Measurements from ENCODE around the gene YPEL2.

YPEL2 gene

DNA sequence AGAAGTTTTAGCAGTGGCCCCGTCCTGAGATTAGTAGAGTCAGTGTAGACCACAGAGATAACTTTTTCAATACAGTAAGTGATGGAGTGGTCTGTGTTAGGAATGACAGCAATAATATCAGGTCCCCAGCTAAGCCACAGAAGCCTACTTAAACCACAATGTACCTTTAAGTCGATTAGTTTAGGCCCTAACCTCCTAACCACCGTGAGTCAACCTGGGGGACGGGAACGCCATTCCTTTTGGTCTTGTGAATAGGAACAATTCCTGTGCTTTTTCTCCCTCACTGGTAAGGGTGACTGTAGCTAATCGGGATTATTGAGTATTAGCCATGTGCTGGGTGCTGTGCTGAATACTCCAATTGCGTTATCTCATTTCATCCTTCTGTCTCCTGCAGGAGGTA, 14.0 kb downstream of the YPEL2 start:
- no peaks in the 10 kb centered on the region for H3K36me3 ChIP-seq (ENCODE audit: low read length)
- no peaks in the 10 kb centered on the region for H3K9me2 ChIP-seq (replicated peaks; ENCODE audit: insufficient read depth, low read length)
- H3K27ac ChIP-seq (ENCODE audit: low read depth, low read length), result no peak overlapping the region
- no peak overlapping the region for H2AFZ ChIP-seq (ENCODE audit: low read depth, low read length, severe bottlenecking)
- no peak overlapping the region for H3K9ac ChIP-seq (ENCODE audit: low read length)
- H3F3A ChIP-seq (ENCODE audit: insufficient read depth), result no peaks in the 10 kb centered on the region
- no peaks in the 10 kb centered on the region for H3K27me3 ChIP-seq (ENCODE audit: low read length)
- H4K20me1 ChIP-seq (ENCODE audit: low read depth, low read length), result no peaks in the 10 kb centered on the region
- no peaks in the 10 kb centered on the region for H3K9me3 ChIP-seq (ENCODE audit: insufficient read depth, low read length)
- H3K79me2 ChIP-seq (ENCODE audit: insufficient read depth, low read length), result no peaks in the 10 kb centered on the region
- no peak overlapping the region for H3K4me2 ChIP-seq (ENCODE audit: low read depth, low read length, poor library complexity, severe bottlenecking)
- no peak overlapping the region for H3K4me3 ChIP-seq (ENCODE audit: insufficient read depth, low read length, poor library complexity, severe bottlenecking)
- TF ChIP-seq EZH2phosphoT487 (conservative IDR thresholded peaks at IDR 0.05; ENCODE audit: low read length) (no peak), CTCF (IDR thresholded peaks at IDR 0.05; ENCODE audit: insufficient read depth, low read length, poor library complexity, severe bottlenecking) (no peak)

DNA sequence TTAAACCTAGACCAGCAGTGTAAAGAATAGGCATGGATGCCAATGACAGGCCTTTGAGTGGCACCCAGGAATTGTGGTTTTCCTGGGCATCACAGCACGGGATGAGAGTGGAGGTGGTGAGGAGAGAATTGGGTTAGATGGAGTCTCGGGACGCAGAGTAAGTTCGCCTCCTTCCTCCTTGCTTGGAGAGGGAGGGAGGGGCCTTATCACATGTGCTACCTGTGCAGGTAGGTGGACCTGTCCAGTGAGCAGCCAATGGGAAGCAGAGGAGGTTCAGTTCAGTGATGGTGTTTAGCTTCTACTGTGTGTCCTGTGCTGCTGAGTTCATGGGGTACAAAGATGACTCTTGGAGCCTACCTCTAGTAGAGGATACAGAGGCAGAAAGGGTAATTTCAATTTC, 14.9 kb downstream of the YPEL2 start:
- Histone ChIP-seq H3K9ac (ENCODE audit: low read length) (no peak overlapping the region), H3K4me2 (ENCODE audit: low read depth, low read length, poor library complexity, severe bottlenecking) (no peak overlapping the region), H3K36me3 (ENCODE audit: low read length) (no peaks in the 10 kb centered on the region)

GRCh38 chr17:59346876-59347407, 15.5 kb downstream of the YPEL2 start:
- Histone ChIP-seq H3K4me3 (ENCODE audit: insufficient read depth, low read length, poor library complexity, severe bottlenecking) (no peak overlapping the region), H3K27ac (ENCODE audit: low read depth, low read length) (no peak overlapping the region), H4K20me1 (ENCODE audit: low read depth, low read length) (no peaks in the 10 kb centered on the region), H3K79me2 (ENCODE audit: insufficient read depth, low read length) (no peaks in the 10 kb centered on the region), H3K27me3 (ENCODE audit: low read length) (no peaks in the 10 kb centered on the region), H3K36me3 (ENCODE audit: low read length) (no peaks in the 10 kb centered on the region), H3K9me2 (replicated peaks; ENCODE audit: insufficient read depth, low read length) (no peaks in the 10 kb centered on the region), H3K9me3 (ENCODE audit: insufficient read depth, low read length) (no peaks in the 10 kb centered on the region), H3K4me2 (ENCODE audit: low read depth, low read length, poor library complexity, severe bottlenecking) (no peak overlapping the region), H2AFZ (ENCODE audit: low read depth, low read length, severe bottlenecking) (no peak overlapping the region), H3K9ac (ENCODE audit: low read length) (no peak overlapping the region), H3F3A (ENCODE audit: insufficient read depth) (no peaks in the 10 kb centered on the region)
- TF ChIP-seq EZH2phosphoT487 (conservative IDR thresholded peaks at IDR 0.05; ENCODE audit: low read length) (no peak), CTCF (IDR thresholded peaks at IDR 0.05; ENCODE audit: insufficient read depth, low read length, poor library complexity, severe bottlenecking) (no peak)

More for the DNA sequence above, 14.9 kb downstream of the YPEL2 start:
- TF ChIP-seq CTCF (IDR thresholded peaks at IDR 0.05; ENCODE audit: insufficient read depth, low read length, poor library complexity, severe bottlenecking) (no peak), EZH2phosphoT487 (conservative IDR thresholded peaks at IDR 0.05; ENCODE audit: low read length) (no peak)
- Histone ChIP-seq H4K20me1 (ENCODE audit: low read depth, low read length) (no peaks in the 10 kb centered on the region), H3K9me3 (ENCODE audit: insufficient read depth, low read length) (no peaks in the 10 kb centered on the region), H3K9me2 (replicated peaks; ENCODE audit: insufficient read depth, low read length) (no peaks in the 10 kb centered on the region), H3K4me3 (ENCODE audit: insufficient read depth, low read length, poor library complexity, severe bottlenecking) (no peak overlapping the region), H3K79me2 (ENCODE audit: insufficient read depth, low read length) (no peaks in the 10 kb centered on the region), H3K27me3 (ENCODE audit: low read length) (no peaks in the 10 kb centered on the region), H3F3A (ENCODE audit: insufficient read depth) (no peaks in the 10 kb centered on the region), H3K27ac (ENCODE audit: low read depth, low read length) (no peak overlapping the region), H2AFZ (ENCODE audit: low read depth, low read length, severe bottlenecking) (no peak overlapping the region)

All from SU-DHL-6 (cell line).